Measurements from ENCODE around the gene UBAC2. TPM values are rescaled to one million over a fixed set of nuclear protein-coding genes. Genes with fewer than 3 reads are reported as not detected.

Gene UBAC2
- total and polyA plus RNA-seq, 2 of the 8 experiments (the other 6 are each of a cell fraction or from before 2014, with no cell fraction given), result 75.9 to 76.9 TPM

GRCh38 chr13:99339736-99340397 lies 139.2 kb downstream of the UBAC2 start:
- no peak for FAIRE-seq
- no peak for TF ChIP-seq KDM4A (IDR thresholded peaks at IDR 0.05; ENCODE audit: low read depth, low read length, severe bottlenecking)
- no peak for TF ChIP-seq CEBPB (IDR thresholded peaks at IDR 0.05; ENCODE audit: low read depth, low read length)
- TF ChIP-seq GABPA (IDR thresholded peaks at IDR 0.05; ENCODE audit: borderline replicate concordance, insufficient read depth, low read length), result no peak
- TF ChIP-seq CBX5 (IDR thresholded peaks at IDR 0.05; ENCODE audit: low read depth, low read length), result no peak
- TF ChIP-seq EP300 (IDR thresholded peaks at IDR 0.05; ENCODE audit: borderline replicate concordance in 1 of 2, low read depth in 2 of 2, low read length in 2 of 2), result no peak
- no peak for TF ChIP-seq CHD2 (IDR thresholded peaks at IDR 0.05; ENCODE audit: low read length)
- no peak for TF ChIP-seq JUN (IDR thresholded peaks at IDR 0.05; ENCODE audit: low read depth, low read length)
- TF ChIP-seq TCF12 (IDR thresholded peaks at IDR 0.05; ENCODE audit: low read depth, low read length), result no peak
- TF ChIP-seq JUND (IDR thresholded peaks at IDR 0.05; ENCODE audit: low read length), result no peak
- no peak for TF ChIP-seq PHF8 (conservative IDR thresholded peaks at IDR 0.05; ENCODE audit: low read depth, low read length)
- no peak for TF ChIP-seq BCL11A (IDR thresholded peaks at IDR 0.05; ENCODE audit: low read depth in 2 of 2, low read length in 2 of 2)
- H4K91ac ChIP-seq (replicated peaks; ENCODE audit: insufficient read length, low read length), result no peak overlapping the region

More at GRCh38 chr13:99339736-99340397, 139.2 kb downstream of the UBAC2 start:
- 90% methylated on average over 8 of the region's 8 CpGs; no CpG with 5 or more reads in 1 of the 2 experiments for WGBS, 2 experiments (ENCODE audit: extremely low coverage in 1 of 2, insufficient coverage in 1 of 2, insufficient read length in 1 of 2, insufficient replicate concordance in 2 of 2, low coverage in 1 of 2, low lambda C conversion rate in 2 of 2, missing lambda C conversion rate in 1 of 2)
- no peaks in the 10 kb centered on the region for H3K79me2 ChIP-seq (ENCODE audit: control insufficient read depth in 1 of 2, insufficient read depth in 2 of 2, low read length in 2 of 2)
- H4K20me1 ChIP-seq (replicated peaks in 1 of 2; ENCODE audit: control insufficient read depth in 1 of 2, insufficient read depth in 2 of 2, low read length in 2 of 2), result peaks cover 0 to 6% of the 10 kb centered on the region in 2 experiments
- no peak overlapping the region for H2BK5ac ChIP-seq (ENCODE audit: low read depth, low read length)
- H3K27me3 ChIP-seq (replicated peaks in 1 of 4; ENCODE audit: control insufficient read depth in 3 of 4, extremely low read depth in 1 of 4, insufficient read depth in 3 of 4, low read length in 3 of 4), result no peaks in the 10 kb centered on the region
- ChIA-PET CTCF (ENCODE audit: partially characterized antibody) (interaction anchor here (1.4 kb wide), 1 partner anchor 13 kb away, joined by 3 read pairs; no protein-coding TSS in a partner anchor), POLR2A (ENCODE audit: partially characterized antibody) (no interaction called here)
- H4K5ac ChIP-seq (ENCODE audit: insufficient read length, low read depth, low read length), result no peak overlapping the region
- H3K18ac ChIP-seq (ENCODE audit: extremely low read depth, low read length), result no peak overlapping the region
- no peaks in the 10 kb centered on the region for H3K23me2 ChIP-seq (ENCODE audit: low read depth, low read length)
- DNase-seq (ENCODE audit: low read depth in 1 of 2, low spot score in 2 of 2), result peak in 1 of 2 experiments; percentile 13
- no peak overlapping the region for H3K14ac ChIP-seq (ENCODE audit: insufficient read length)
- H3K27ac ChIP-seq (ENCODE audit: low read depth, low read length), result no peak overlapping the region
- no peak overlapping the region for H4K8ac ChIP-seq (ENCODE audit: extremely low read depth, insufficient read depth, low read length)
- no peaks in the 10 kb centered on the region for H3K9me3 ChIP-seq (ENCODE audit: insufficient read depth in 2 of 2, low read depth in 1 of 2, low read length in 1 of 2)
- H3K23ac ChIP-seq (ENCODE audit: insufficient read length), result no peak overlapping the region
- no peak overlapping the region for H2BK120ac ChIP-seq (replicated peaks; ENCODE audit: low read depth, low read length)
- no peak overlapping the region for H2AFZ ChIP-seq (ENCODE audit: low read length)
- no peak overlapping the region for H3K4me3 ChIP-seq (ENCODE audit: extremely low read depth in 1 of 4, insufficient read depth in 2 of 4, low read depth in 3 of 4, low read length in 4 of 4)
- no peak overlapping the region for H2BK12ac ChIP-seq (ENCODE audit: low read depth, low read length)
- H3K4me1 ChIP-seq (replicated peaks in 1 of 4; ENCODE audit: control insufficient read depth in 3 of 4, insufficient read depth in 4 of 4, low read length in 3 of 4), result peaks cover 0 to 3% (median 1%) of the 10 kb centered on the region in 4 experiments; a peak in 2 of 7 replicates
- H2BK20ac ChIP-seq (ENCODE audit: low read length), result no peak overlapping the region
- H3K4ac ChIP-seq (replicated peaks; ENCODE audit: insufficient read length, low read depth, low read length), result no peak overlapping the region
- no peak overlapping the region for H2AK5ac ChIP-seq (ENCODE audit: low read depth, low read length)
- H3K4me2 ChIP-seq (ENCODE audit: insufficient read depth in 1 of 2, low read depth in 2 of 2, low read length in 2 of 2), result no peak overlapping the region
- H3K36me3 ChIP-seq (ENCODE audit: control insufficient read depth in 2 of 4, insufficient read depth in 4 of 4, low read length in 3 of 4), result peaks cover 2 to 19% (median 7%) of the 10 kb centered on the region in 4 experiments; a peak in 5 of 8 replicates
- H3K9ac ChIP-seq (replicated peaks in 1 of 4; ENCODE audit: extremely low read depth in 1 of 4, low read depth in 3 of 4, low read length in 3 of 4), result no peak overlapping the region
- no peaks in the 10 kb centered on the region; the same call in 1 of the 2 replicates for H3K79me1 ChIP-seq (ENCODE audit: low read depth, low read length)
- H3K56ac ChIP-seq (replicated peaks; ENCODE audit: insufficient read length, low read depth, low read length), result no peak overlapping the region
- H2BK15ac ChIP-seq (ENCODE audit: low read length), result no peak overlapping the region
